Activated CD8-positive, alpha-beta memory T cell treated with anti-CD3 and anti-CD28 coated beads, Interleukin-2, amount 50 U/mL, for 24 hours (primary cell): Measurements from ENCODE around the gene DARS2.
"Not testable (repeated sequence)": the region's sequence is repeated elsewhere in the genome, so short reads cannot be mapped to it uniquely, and the experiment has no call there.

Experiments used
- DNase-seq: peaks from one replicate; pipeline ENCODE4 v3.0.0-alpha.2; 2020; ENCODE audit errors: extremely low read depth

The DARS2 gene

DNA sequence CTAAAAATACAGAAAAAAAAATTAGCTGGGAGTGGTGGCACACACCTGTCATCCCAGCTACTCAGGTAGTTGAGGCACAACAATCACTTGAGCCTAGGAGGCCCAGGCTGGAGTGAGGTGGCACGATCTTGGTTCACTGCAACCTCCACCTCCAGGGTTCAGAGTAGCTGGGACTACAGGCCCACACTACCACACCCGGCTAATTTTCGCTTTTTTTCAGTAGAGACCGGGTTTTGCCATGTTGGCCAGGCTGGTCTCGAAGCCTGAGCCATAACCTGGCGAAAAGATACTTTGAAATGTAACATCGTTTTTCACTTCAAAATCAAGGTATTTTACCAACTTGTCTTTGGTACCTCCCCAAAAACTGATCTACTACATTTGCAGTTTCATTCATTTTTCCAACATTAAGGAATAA, 37.3 kb downstream of the DARS2 start:
- no peak for DNase-seq

DNA sequence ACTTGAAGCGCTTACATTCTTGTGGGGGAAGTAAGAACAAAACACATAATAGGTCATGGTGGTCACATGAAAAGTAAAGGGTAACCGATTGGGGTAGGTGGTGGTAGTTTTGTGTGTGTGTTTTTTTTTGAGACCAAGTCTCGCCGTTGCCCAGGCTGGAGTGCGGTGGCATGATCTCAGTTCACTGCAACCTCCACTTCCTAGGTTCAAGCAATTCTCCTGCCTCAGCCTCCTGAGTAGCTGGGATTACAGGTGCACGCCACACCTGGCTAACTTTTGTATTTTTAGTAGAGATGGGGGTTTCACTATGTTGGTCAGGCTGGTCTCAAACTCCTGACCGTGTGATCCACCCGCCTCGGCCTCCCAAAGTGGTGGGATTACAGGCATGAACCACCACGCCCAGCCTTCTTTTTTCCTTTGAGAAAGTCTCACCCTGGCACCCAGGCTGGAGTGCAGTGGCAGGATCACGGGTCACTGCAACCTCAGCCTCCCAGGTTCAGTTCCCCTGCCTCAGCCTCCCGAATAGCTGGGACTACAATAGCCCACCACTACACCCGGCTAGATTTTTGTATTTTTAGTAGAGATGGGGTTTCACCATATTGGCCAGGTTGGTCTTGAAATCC, 37.8 kb downstream of the DARS2 start:
- DNase-seq, result not testable (repeated sequence)

DNA sequence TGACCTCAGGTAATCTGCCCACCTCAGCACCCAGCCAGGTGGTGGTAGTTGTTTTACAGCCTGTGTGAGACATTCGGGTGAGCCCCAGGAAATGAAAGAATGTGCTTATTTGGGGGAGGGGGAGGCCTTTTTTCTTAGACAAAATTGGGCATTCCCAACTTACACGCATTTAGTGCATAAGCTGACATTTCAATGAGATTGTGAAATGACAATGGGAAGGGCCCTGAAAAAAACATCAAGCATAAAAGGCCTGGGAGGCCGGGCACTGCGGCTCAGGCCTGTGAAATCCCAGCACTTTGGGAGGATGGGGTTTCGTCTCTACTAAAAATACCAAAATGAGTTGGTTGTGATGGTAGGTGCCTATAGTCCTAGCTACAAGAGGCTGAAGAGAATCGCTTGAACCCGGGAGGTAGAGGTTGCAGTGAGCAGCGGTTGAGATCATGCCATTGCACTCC, 38.3 kb downstream of the DARS2 start:
- DNase-seq, result no peak

DNA sequence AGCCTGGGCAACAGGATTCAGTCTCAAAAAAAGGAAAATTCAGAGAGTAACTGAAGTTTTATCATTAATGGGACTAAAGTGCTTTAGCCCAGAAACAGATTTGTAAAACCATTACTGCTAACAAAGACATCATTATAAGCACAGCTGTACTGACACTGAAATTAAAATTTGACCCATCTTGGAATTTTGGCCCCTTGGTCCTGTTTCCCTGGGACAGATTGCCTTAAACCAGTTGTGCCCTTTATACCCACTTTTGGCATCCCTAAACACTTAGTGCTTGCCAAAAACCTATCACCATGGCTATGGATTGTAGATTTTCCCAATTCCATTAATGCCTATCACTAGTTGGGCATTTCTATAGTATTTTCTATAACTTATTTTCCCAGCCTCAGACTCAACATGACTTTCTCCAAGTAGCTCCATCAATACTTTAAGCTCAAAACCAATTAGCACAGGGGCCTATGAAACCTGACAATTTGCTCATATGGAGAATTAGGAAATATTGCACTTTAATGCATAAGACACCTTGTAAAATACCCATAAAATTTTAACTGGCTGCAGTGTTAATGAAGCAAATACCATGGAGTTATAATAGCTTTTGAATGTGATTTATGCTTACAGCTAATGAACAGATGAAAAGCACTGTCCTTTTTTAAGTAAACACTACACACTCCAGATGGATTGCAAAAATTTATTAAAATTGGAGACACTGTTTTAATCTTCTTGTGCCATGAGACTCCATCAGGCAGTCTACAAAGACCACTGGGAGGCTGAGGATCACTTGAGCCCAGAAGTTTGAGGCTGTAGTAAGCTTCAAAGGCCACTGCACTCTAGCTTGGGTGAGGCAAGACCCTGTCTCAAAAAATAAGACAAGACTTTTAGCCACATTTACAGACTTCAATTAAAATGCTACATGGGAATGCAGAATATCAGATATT, 39.0 kb downstream of the DARS2 start:
- DNase-seq, result no peak

DNA sequence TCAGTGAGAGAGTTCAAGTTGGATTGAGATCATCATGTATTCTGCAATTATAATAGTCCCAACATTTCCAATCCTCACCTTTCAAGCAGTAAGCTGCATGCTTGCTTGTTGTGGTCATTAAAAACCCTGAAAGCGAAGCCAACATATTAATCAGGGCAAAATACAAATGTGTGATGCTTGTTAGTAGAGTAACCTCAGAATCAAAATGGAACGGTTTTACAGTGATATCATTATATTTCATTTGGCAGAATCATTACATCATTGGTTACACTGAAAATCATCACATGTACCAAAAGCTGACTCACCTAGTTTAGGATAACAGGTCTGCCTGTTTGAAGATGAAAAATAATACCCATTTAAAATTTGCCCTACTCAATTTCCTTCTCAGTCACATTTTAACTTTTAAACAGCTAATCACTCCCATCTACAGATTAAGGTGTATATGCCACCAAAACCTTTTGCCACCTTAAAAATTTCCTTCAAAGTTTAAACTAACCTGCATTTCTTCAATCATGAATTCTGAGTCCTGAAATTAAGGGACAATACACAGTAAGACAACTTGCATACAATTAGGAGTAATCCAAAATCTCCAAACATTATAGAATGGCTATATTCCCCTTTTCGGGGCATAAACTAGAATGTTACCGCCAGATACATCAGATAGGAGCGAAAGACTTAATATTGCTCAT, 39.9 kb downstream of the DARS2 start:
- no peak for DNase-seq

DNA sequence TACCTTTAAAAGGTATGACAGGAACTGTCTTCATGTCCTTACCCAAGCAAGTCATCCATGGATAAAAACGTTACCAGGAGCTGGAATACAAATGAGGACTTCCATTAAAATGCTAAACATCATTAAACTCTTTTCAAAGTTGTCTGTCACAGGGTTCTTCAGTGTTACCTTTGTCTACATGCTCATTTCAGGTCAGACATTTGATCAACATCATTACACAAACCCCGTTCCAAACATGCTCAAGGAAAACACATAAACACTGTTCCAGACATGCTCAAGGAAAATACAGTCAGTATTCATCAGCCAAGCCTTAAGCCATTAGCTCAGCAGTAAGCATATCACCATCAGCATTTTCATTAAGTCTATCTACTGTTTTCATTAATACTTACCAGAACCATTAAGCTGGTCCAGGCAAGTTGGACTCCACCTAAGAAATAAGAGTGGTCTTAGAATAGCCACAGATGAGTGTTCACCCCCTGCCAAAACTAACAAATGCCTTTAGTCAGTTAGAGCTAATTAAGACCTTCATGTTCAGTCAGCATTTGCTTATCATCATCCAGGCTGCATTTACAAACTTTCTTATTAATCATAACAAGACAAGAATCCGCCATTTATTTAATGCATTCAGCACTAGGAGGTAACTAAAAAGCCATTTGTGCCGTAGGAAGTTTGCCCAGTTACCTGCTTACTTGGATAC, 41.1 kb downstream of the DARS2 start:
- no peak for DNase-seq

DNA sequence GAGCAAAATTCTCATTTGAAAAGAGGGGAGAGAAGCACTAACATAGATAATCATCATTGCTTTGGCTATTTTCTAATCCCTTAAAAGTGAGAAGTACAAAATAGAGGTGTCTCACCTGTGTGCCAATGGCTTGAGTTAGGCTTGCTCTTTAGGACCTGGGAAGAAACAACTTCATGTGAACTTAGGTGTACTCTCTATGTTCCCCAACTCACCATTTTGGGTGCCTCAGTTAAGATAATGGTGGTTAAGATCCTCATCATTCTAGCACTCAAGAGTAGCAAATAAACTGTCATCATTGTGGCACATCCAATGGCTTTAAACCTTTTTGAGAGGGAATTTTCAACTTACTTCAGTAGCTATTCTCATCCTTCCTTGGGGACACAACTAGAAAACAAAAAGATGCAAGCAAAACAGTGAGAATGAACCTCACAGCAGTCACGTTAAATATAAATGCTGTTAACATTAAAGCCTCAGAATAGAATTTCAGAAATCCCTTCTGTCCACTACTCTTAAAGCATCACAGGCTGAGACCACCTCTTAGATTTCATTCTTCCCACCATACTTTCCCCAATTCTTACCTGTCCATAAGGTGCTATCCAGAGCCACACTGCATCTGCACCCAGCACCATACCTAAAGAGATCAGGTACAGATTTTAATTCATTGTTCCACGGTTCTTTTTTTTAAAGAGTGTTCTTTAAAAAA, 42.1 kb downstream of the DARS2 start:
- no peak for DNase-seq

DNA sequence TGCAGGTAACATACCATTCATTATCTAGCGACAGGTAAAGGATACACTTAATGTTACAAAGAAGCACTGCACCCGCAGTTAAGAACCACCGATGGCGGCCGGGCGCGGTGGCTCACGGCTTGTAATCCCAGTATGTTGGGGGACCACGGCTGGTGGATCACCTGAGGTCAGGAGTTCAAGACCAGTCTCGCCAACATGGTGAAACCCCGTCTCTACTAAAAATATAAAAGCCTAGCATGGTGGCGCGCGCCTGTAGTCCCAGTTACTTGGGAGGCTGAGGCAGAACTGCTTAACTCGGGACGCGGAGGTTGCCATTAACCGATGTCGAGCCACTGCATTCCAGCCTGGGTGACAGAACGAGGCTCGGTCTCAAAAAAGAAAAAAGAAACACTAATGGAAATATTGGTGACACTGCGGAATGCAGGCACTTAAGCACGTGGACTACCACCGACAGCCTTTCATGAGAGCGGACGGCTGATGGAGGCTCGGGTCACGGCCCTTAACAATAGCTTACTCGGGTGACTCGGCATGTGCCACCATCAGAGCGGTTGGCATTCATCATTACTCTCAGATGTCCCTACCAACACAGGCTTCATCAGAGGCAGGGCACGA, 42.8 kb downstream of the DARS2 start:
- DNase-seq, result no peak

DNA sequence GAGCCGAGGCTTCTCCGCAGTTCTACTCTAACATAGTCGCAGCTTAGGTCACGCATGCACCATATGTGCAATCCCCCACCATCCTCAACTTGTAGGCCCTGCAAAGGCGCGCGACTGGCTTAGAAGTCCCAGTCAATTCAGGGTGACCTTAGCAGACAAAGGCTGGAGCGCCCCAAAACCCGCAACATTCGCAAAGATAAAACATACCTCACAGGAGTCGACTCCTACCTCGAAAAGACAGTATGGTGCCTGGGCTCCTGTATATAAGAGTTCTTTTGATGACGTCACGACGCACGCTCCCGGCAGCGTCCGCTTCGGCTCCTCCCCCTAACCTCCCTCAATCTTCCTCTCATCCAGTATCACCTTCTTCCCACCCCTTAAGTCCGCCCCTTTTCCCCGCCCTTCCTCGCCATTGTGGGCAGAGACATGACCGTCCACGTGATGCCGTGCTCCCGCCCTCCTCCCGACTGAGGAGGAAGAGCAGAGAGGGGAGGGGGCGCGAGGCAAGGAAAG, 43.3 kb downstream of the DARS2 start, which contains the start of gene GAS5:
Gene GAS5 (minus strand): TSS at position 237 of the 513 bp plus-strand sequence.
- DNase-seq, result peak; percentile 99

DNA sequence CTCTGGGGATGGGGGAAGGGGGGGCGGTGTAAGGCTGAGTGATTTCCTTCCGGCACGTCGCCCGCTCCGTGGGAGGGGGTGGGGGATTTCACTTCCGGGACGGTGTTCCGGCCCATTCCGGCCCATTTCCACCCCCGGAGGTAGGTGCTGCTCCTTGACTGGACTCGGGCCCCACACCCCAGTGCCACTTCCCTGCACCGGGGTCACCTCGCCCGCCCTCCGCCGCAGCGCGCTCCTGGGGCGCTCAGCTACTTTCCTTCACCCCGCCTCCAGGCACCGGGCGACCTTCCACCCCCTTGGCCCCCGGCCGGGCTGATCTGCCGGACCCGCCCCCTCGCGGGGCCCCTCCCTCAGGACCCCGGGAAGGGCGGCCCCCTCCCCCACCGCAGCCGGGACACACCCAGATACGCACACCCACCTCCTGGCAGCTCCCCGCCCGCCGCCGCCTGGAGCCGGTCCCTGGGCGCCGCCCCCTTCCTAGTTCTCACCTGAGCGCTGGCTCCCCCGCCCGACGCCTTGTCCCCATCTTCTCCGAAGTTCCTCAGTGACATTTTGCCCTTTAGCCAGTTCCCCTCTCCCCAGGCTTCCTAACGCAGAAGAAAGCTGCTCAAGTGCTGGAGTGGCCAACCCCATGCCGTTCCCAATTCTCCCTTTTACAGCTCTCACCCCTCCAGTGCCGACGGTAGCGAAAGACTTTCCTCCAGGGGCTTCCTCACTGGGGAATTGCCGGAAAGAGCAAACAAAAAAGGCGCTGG, 44.0 kb downstream of the DARS2 start, which contains the start of gene ZBTB37:
Gene ZBTB37 (plus strand): TSS at position 115 of the 755 bp plus-strand sequence. CDS start 1,846 bp downstream, outside the sequence.
- DNase-seq, result peak; percentile 77

DNA sequence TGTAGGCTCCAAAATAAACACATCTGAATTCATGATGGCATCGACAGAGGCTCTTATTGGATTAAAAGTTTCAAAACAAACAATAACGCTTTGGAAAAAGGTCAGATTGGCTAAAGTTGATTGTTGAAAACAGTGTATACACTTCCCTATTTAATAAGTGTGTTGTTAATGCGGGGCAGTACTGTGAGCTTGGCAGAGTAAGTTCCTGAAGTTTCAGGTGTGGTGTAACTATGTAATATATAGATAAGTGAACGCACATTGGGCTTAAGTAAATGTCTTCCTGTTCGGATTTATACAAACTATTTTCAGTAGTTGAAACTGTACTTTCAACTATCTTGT, 44.5 kb downstream of the DARS2 start:
- DNase-seq, result no peak

DNA sequence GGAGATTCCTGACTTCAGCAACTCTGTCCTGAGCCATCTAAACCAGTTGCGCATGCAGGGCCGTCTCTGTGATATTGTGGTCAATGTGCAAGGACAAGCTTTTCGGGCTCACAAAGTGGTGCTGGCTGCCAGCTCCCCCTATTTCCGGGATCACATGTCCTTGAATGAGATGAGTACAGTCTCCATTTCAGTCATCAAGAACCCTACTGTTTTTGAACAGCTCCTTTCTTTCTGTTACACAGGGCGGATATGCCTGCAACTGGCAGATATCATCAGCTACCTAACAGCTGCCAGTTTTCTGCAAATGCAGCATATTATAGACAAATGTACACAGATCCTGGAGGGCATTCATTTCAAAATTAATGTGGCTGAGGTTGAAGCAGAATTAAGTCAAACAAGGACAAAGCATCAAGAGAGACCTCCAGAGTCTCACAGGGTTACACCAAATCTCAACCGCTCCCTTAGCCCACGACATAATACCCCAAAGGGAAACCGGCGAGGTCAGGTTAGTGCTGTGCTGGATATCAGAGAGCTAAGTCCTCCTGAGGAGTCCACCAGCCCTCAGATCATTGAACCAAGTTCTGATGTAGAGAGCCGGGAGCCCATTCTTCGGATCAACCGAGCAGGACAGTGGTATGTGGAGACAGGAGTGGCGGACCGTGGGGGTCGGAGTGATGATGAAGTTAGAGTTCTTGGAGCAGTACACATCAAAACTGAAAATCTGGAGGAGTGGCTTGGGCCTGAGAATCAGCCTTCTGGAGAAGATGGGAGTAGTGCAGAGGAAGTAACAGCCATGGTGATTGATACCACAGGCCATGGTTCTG, 46.0 kb downstream of the DARS2 start:
- DNase-seq, result no peak

DNA sequence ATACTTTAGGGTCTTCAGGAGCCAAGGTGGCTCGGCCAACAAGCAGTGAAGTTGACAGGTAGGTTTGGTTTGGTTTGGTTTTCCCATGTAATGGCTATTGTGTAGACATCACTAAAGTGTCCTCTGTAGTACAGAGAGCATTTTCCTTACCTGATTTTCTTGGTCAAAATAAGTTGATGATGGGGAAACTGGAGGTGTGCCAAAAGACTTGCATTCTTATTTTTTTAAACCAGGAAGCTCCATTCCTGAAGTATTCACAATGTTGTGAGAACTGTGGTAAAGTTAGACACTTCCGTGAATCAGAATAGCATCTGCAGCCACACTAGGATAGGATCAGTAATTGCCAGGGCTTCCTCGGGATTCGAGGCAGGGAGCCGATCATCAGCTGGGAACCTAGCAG, 46.6 kb downstream of the DARS2 start:
- no peak for DNase-seq

DNA sequence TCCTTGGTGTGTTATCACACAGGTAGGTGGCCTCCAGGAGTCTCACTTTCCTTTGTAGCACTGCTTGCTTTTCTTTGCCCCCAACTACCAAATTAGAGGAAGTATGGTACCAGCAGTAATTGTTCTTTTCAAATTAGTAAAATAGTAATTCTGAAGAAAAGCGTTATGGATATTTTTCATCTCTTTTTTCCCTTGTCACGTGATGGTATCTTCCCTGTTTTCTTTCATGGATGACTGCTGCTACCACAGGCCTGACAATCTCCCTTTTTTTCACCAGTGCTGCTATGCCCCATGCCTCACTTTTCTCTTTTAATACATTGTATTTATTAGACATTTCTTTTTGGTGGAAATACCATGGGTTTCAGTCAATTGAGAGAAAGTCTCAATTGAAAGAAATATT, 47.0 kb downstream of the DARS2 start:
- DNase-seq, result no peak

DNA sequence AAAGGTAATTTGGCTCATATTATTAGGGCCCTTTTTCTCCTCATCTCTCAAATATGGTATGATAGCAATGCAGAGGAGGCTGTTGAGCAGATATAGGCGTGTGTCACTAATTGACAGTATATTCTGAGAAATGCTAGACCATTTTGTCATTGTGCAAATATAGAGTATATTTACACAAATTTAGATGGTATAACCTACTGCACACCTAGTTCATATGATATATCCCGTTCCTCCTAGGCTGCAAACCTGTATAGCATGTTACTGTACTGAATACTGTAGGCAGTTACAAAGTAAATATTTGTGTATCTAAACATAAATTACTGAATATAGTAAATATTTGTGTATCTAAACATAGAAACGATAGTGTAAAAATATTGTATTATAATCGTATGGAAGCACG, 52.3 kb downstream of the DARS2 start:
- DNase-seq, result no peak

DNA sequence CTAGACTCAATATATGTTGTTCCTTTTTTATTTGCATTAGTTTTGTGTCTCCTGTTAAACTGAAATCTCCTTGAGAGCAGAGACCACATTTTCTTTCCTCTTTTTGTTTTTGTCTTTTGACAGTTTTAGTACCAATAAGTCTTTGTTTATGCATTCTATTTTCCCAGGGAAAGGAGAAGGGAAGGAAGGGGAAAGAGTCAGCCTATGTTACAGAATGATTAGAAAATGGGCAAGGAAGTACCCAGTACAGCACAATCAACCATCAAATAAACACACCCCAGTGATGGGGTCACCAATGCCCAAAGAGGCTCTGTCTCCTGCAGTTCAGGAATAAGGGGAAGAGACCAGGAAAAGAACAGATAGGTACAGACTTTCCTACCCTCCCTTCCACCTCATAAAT, 53.8 kb downstream of the DARS2 start:
- no peak for DNase-seq

DNA sequence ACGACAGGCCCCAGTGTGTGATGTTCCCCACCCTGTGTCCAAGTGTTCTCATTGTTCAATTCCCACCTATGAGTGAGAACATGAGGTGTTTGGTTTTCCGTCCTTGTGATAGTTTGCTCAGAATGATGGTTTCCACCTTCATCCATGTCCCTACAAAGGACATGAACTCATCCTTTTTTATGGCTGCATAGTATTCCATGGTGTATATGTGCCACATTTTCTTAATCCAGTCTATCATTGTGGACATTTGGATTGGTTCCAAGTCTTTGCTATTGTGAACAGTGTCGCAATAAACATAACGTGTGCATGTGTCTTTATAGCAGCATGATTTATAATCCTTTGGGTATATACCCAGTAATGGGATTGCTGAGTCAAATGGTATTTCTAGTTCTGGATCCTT, 56.6 kb downstream of the DARS2 start:
- DNase-seq, result not testable (repeated sequence)

DNA sequence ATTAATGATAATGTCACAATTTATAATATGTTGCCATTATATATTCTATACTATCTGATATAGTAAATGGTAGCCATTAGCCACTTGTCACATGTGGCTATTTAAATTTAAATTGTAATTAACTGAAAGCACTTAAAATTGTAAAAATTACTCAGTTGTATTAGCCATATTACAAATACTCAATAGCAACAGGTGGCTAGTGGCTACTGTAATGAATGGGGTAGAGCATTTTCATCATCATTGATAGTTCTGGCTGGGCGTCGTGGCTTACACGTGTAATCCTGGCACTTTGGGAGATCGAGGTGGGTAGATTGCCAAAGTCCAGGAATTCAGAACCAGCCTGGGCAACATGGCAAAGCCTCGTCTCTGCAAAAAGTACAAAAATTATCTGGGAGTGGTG, 60.2 kb downstream of the DARS2 start:
- no peak for DNase-seq
